Hippocampal formation (tissue), 2 donors: ENCODE results near the gene MSI2.
A peak's percentile ranks its signal among the peaks of the same experiment; 100 is the strongest.

Experiments
- DNase-seq, 2 donors: peaks; one replicate each; lab custom pipeline; 2025; lab: John Stamatoyannopoulos, UW

The MSI2 gene

DNA sequence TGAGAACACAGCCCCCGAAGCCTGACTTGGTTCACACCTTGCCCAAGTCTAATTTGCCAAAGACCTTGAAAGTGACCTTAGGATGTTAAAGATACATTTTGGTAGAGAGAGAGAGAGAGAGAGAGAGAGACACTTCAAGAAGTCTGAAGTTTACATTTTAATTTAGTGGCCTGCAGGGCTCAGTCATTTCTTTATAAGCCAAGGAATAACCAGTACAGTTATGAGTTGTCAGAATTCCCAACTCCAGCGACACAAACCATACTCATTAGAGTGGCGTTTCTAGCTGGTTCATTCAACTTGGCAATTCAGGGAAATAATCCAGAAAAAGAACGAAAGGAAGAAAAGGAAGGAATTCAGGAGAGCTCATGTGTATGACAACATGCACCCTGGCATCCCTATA, 284.7 kb downstream of the MSI2 start:
- DNase-seq, result no peak

GRCh38 chr17:57541472-57542394, 285.4 kb downstream of the MSI2 start:
- no peak for DNase-seq

DNA sequence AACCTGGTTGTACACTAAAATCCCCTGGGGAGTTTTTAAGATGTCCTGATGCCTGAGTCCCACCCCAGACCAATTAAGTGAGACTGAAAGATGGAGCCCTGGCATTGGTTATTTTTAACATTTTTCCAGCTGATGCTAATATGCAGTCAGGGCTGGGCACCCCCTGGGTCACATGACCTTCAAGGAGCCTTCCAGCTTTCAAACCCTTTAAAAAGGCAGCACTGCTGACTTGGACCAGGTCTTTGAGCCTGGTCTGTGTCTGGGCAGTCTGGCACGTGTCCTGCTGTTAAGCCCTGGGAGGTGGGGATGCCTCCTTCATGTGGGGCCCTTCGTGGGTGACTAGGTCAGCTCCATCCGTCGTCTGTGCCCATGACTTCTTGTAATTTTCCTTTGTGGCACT, 286.2 kb downstream of the MSI2 start:
- no peak for DNase-seq

DNA sequence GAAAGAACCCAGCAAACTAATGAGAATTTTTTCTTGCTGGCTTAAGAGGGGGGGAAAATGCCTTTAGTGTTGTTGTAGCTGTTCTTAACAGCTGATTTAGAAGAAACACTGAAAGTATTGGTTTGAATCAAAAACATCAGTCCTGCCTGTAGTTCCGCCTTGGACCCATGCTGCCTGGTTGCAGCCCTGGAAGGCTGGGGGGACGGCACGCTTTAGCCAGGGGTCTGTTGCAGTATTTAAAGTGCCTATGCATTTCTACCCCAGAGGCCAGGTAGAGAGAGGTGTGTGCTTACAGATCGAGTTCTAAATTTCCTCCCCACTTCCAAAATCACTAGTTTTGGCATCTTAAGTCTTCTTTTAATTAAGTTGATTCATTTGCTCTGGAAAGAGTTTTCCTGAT, 286.9 kb downstream of the MSI2 start:
- DNase-seq, result no peak

GRCh38 chr17:57544401-57544800, 288.1 kb downstream of the MSI2 start:
- no peak for DNase-seq

DNA sequence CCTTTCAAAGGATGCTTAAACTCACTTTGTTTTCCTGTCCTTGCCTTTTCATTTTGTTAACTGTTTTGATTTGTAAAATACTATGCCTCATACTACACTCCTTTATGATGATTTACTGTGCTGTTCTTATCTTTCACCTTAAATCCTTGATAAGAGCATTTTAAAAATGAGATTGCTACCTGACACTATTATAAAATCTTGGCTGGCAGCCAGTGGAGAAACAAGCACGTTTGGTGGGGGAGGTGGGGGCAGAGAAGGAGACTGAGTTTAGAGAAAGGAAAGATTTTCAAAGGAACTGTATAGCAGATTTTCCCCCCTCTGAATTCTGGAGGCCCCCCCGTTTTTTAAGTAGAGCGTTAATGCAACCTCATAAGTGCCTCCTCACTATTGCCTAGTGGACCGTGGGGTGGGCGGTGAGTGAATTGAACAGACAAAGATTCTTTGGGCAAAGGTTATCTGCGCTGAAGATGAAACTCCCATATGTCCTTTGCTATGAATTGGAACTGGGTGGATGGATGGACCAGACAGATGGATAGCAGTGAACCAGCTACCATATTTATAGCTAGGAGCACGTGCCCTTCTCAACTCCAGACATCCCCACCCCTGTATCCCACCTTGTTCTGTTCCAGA, 288.6 kb downstream of the MSI2 start:
- DNase-seq, result no peak

GRCh38 chr17:57545731-57546342, 289.5 kb downstream of the MSI2 start:
- DNase-seq, result no peak

DNA sequence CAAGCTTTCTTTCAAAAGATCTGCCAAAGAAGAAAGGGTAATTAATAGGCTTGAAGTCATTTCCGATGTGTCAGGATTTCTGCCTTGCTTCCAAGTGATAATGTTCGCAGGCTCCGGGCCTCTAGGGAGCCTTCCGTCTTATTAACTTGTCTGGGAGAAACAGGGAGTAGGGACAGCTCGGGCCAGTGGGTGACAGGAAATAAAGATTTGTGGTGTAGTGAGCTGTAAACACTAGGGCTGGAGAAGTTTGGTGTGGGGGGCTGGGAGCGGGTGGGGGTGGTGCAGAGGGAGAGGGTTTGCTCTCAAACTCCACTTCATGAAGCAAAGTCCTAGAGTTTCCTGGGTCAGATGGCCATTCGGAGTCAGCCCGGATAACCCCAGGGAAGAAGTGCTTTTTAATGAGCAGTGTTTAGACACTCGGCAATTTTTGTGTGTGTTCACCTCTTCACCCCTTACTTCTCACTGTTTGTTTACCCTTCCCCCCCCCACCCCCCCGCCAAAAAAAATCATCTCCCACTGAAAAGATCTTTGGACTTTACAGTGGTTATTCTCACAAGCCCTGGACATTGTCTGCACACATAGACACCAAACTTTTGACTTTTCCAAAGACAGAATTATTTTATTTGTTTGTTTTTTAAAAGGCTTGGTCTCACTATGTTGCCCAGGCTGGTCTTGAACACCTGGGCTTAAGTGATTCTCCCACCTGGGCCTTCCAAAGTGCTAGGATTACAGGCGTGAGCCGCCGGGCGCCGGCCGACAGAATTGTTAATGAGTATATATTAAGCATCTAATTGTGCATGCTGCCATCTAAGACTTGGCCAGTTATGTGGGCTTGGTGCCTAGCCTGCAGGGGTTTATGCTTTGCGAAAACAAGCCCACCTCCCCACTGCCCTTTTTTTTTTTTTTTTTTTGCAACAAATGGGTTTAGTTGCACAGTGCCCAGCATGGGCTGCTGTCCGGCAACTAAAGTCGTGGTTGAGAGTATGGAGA, 292.4 kb downstream of the MSI2 start:
- DNase-seq, result no peak

DNA sequence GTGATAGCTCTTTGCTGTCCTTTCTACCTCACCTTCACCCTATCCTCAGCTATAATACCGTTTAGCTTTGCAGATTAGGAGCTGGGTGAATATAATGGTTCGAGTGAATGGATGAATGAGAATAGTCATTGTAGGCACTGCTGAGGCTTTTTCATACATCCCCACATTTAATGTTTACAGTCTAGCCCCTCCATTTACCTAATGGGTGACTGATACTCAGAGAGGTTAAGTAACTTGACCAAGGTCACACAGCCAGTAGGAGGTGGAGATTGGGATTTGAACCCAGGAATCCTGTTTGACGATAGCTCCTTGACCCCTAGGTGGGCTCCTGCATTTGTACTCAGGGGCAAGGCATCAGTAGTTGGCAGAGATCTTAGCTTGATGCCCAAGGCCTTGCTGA, 293.1 kb downstream of the MSI2 start:
- no peak for DNase-seq

DNA sequence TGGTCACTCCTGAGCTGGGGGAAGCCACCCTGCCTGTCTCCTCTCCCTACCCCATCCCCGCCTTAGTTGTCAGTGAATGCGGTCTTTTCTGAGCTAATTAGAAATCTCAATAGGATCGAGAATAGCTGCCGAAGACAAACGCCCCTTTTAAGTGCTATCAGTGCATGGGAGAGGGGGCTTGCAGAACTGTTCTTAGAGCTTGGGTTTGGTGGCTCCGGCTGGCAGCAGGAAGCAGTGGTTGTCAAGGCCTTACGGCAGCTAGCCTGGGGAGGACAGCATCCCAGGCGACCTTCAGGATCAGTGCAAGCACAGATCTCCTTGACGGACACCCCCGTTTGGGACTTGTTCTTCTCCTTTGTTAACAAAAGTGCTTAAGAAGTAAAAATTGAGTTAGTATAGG, 293.7 kb downstream of the MSI2 start:
- DNase-seq, result no peak

DNA sequence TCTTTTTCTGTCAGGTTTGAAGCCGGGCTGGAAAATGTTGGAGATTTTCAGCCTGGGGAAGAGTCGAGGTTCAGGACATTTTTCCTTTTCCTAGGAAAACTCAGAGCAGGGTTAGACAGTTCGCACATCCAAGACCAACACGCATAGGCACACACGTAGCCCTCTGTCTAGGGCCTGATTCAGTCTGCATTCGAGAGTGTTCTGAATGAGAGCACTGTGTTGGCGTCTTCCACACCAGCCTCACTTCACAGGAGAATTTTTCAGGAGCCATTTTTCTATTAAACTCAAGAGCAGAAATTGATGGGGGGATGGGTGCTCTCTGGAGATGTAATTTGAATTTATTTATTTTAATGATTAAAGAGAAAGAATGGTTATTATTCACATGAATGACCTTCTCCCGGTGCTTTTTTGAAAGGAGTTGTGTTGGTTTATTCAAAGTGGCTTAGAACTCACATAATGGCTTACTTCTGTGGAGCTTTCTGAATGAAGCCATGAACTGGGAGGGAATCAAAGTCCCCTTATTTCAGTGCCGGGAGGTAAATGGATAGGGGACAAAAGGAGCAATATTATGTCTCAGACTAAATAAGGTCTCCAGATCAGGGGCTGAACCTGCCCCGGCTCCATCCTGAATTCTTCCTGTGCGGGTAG, 294.5 kb downstream of the MSI2 start:
- DNase-seq, result no peak

GRCh38 chr17:57551321-57552079, 295.2 kb downstream of the MSI2 start:
- DNase-seq, result no peak

- peak in 1 of 2 donors; percentile 55 for DNase-seq
Measured at GRCh38 chr17:57552114-57552624, 295.8 kb downstream of the MSI2 start.

DNA sequence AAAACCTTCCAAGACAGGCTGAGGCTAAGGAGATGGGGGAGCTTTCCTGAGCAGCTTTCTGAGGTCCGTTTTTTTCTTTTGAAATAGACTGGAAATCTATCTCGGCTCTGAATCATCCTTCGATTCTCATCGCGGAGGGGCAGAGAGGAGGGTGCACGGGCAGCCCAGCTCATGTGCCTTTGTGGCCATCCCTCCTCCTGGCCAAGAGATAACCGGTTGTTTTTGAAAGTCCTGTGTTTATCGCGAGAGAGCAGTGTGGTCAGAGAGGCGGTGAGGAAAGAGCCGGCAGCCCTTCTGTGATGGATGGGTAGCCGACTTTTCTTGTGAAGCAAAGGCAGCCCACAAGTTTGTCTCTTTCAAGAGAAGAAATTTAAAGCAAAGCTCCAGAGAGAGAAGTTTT, 297.2 kb downstream of the MSI2 start:
- no peak for DNase-seq

- DNase-seq, result no peak
Measured at GRCh38 chr17:57553991-57554825, 297.9 kb downstream of the MSI2 start.

DNA sequence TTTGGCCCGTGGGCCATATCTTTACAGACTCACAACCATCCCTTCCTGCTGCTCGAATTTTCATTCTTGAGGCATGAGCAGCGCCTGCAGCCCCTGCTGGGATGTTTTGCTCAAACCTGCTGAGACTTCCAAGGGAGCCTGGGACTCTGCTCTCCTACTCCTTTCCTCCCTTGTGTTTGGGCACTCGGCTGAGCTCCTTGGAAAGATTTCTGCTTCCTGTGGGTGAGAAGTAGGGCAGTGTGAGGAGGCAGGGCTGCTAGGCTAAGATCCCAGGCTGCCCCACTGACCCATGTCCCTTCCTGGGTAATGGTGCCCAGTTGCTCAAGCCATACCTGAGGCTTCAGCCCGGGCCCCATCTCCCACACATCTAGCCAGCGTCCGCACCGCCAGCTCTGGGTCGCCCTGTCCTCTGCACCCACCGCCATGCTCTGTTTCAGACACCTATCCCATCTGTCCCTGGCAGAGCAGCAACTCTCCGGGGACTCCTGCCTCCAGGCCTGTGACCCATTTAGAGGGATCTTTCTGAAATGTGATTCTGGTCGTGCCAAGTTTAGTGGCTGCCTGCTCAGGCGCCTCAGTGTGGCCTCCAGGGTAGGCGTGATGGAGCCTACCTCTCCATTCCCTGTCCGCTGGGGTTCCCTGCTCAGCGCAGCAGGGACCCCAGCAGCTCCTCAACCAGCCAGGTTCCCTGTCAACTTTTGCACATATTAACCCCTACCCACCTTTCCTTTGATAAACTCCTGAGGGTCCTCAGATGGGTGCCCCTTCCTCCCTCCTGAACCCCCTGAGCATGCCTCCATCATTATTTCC, 298.7 kb downstream of the MSI2 start:
- no peak for DNase-seq

- DNase-seq, result no peak
Measured at GRCh38 chr17:57555636-57556175, 299.4 kb downstream of the MSI2 start.

DNA sequence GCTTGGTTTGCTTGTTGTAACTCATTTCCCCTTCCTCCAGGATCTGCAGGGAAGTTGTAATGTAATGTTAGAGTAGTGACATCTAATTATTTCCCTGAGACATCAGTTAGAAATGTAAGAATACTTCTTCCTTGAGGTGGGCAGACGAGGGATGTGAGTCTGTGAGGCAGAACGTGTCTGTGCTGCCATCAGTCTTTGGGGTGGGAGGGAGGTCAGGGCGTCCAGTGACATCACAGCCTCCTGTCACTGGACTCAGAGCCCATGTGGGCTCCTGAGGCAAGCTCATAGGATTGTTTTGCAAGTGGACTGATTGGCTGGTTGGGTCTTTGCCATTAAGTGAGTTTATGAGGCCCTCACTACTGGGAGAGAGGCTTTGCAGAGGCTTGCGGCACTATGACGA, 300.0 kb downstream of the MSI2 start:
- DNase-seq, result no peak
